ENCODE results near the gene ITPR2. TPM values are rescaled to one million over a fixed set of nuclear protein-coding genes. Genes with fewer than 3 reads are reported as not detected.

ITPR2 gene
- total RNA-seq, 2 experiments from 2014 or later = 31.7 to 36.3 TPM

- ChIA-PET CTCF (no interaction called here), POLR2A (no interaction called here)
- Mint-ChIP-seq H3K27ac (no peak overlapping the region), H3K9me3 (no peaks in the 10 kb centered on the region), H3K4me1 (no peaks in the 10 kb centered on the region), H3K4me3 (no peak overlapping the region), H3K36me3 (ENCODE audit: low read depth) (peaks cover 5% of the 10 kb centered on the region), H3K27me3 (no peaks in the 10 kb centered on the region)
- no peak for DNase-seq
Measured at GRCh38 chr12:26564391-26564790, 268.6 kb downstream of the ITPR2 start.

- H3K27ac Mint-ChIP-seq = no peak overlapping the region
- ChIA-PET POLR2A (no interaction called here), CTCF (no interaction called here)
- no peaks in the 10 kb centered on the region for H3K4me1 Mint-ChIP-seq
- H3K27me3 Mint-ChIP-seq = no peaks in the 10 kb centered on the region
- DNase-seq = no peak
- no peak overlapping the region for H3K4me3 Mint-ChIP-seq
- no peaks in the 10 kb centered on the region for H3K9me3 Mint-ChIP-seq
- H3K36me3 Mint-ChIP-seq (ENCODE audit: low read depth) = peaks cover 5% of the 10 kb centered on the region
Measured at GRCh38 chr12:26563552-26563951, 269.4 kb downstream of the ITPR2 start.

- no peak overlapping the region for H3K27ac Mint-ChIP-seq
- CTCF ChIA-PET = no interaction called here
- no peak for DNase-seq
- H3K9me3 Mint-ChIP-seq = no peaks in the 10 kb centered on the region
- H3K27me3 Mint-ChIP-seq = no peaks in the 10 kb centered on the region
- peaks cover 10% of the 10 kb centered on the region for H3K36me3 Mint-ChIP-seq (ENCODE audit: low read depth)
- POLR2A ChIA-PET = no interaction called here
- peaks cover 17% of the 10 kb centered on the region for H3K4me1 Mint-ChIP-seq
- H3K4me3 Mint-ChIP-seq = no peak overlapping the region
Measured at GRCh38 chr12:26557326-26557725, 275.7 kb downstream of the ITPR2 start.

GRCh38 chr12:26556916-26557315 is 276.1 kb downstream of the ITPR2 start:
- no peak overlapping the region for H3K27ac Mint-ChIP-seq
- H3K27me3 Mint-ChIP-seq = no peaks in the 10 kb centered on the region
- CTCF ChIA-PET = no interaction called here
- DNase-seq = no peak
- H3K4me1 Mint-ChIP-seq = peaks cover 17% of the 10 kb centered on the region
- H3K4me3 Mint-ChIP-seq = no peak overlapping the region
- no peaks in the 10 kb centered on the region for H3K9me3 Mint-ChIP-seq
- POLR2A ChIA-PET = no interaction called here
- H3K36me3 Mint-ChIP-seq (ENCODE audit: low read depth) = peaks cover 6% of the 10 kb centered on the region

GRCh38 chr12:26555139-26555538 is 277.9 kb downstream of the ITPR2 start:
- no peak overlapping the region for H3K4me3 Mint-ChIP-seq
- peaks cover 17% of the 10 kb centered on the region for H3K4me1 Mint-ChIP-seq
- no peak overlapping the region for H3K27ac Mint-ChIP-seq
- peaks cover 11% of the 10 kb centered on the region for H3K36me3 Mint-ChIP-seq (ENCODE audit: low read depth)
- H3K9me3 Mint-ChIP-seq = no peaks in the 10 kb centered on the region
- POLR2A ChIA-PET = no interaction called here
- H3K27me3 Mint-ChIP-seq = no peaks in the 10 kb centered on the region
- CTCF ChIA-PET = no interaction called here
- DNase-seq = no peak

GRCh38 chr12:26554332-26554731 is 278.7 kb downstream of the ITPR2 start:
- CTCF ChIA-PET = no interaction called here
- Mint-ChIP-seq H3K4me3 (no peak overlapping the region), H3K36me3 (ENCODE audit: low read depth) (peaks cover 11% of the 10 kb centered on the region), H3K27ac (no peak overlapping the region), H3K27me3 (no peaks in the 10 kb centered on the region), H3K4me1 (peaks cover 17% of the 10 kb centered on the region), H3K9me3 (no peaks in the 10 kb centered on the region)
- POLR2A ChIA-PET = no interaction called here
- no peak for DNase-seq

GRCh38 chr12:26551385-26551784 is 281.6 kb downstream of the ITPR2 start:
- Mint-ChIP-seq H3K4me1 (peaks cover 17% of the 10 kb centered on the region), H3K27me3 (no peaks in the 10 kb centered on the region), H3K4me3 (no peak overlapping the region), H3K9me3 (no peaks in the 10 kb centered on the region), H3K36me3 (ENCODE audit: low read depth) (peaks cover 19% of the 10 kb centered on the region), H3K27ac (no peak overlapping the region)
- no peak for DNase-seq
- CTCF ChIA-PET = no interaction called here
- POLR2A ChIA-PET = no interaction called here

GRCh38 chr12:26548227-26548626 is 284.8 kb downstream of the ITPR2 start:
- DNase-seq = no peak
- H3K27ac Mint-ChIP-seq = no peak overlapping the region
- no peaks in the 10 kb centered on the region for H3K9me3 Mint-ChIP-seq
- H3K27me3 Mint-ChIP-seq = no peaks in the 10 kb centered on the region
- ChIA-PET POLR2A (no interaction called here), CTCF (no interaction called here)
- H3K36me3 Mint-ChIP-seq (ENCODE audit: low read depth) = peaks cover 20% of the 10 kb centered on the region
- H3K4me1 Mint-ChIP-seq = no peaks in the 10 kb centered on the region
- no peak overlapping the region for H3K4me3 Mint-ChIP-seq

- Mint-ChIP-seq H3K4me3 (no peak overlapping the region), H3K9me3 (no peaks in the 10 kb centered on the region), H3K27me3 (no peaks in the 10 kb centered on the region), H3K4me1 (no peaks in the 10 kb centered on the region), H3K27ac (no peak overlapping the region), H3K36me3 (ENCODE audit: low read depth) (peaks cover 18% of the 10 kb centered on the region)
- ChIA-PET POLR2A (no interaction called here), CTCF (no interaction called here)
- no peak for DNase-seq
Measured at GRCh38 chr12:26546535-26547314, 286.3 kb downstream of the ITPR2 start.

- POLR2A ChIA-PET = no interaction called here
- Mint-ChIP-seq H3K27me3 (no peaks in the 10 kb centered on the region), H3K9me3 (no peaks in the 10 kb centered on the region), H3K36me3 (ENCODE audit: low read depth) (peaks cover 11% of the 10 kb centered on the region), H3K4me3 (no peak overlapping the region), H3K4me1 (no peaks in the 10 kb centered on the region), H3K27ac (no peak overlapping the region)
- CTCF ChIA-PET = no interaction called here
- no peak for DNase-seq
Measured at GRCh38 chr12:26539131-26539530, 293.9 kb downstream of the ITPR2 start.

- no peaks in the 10 kb centered on the region for H3K27me3 Mint-ChIP-seq
- H3K27ac Mint-ChIP-seq = no peak overlapping the region
- ChIA-PET CTCF (interaction anchor here (0.6 kb wide), 1 partner anchor 737 kb away, joined by 3 read pairs; no protein-coding TSS in a partner anchor), POLR2A (no interaction called here)
- no peak for DNase-seq
- H3K9me3 Mint-ChIP-seq = no peaks in the 10 kb centered on the region
- H3K36me3 Mint-ChIP-seq (ENCODE audit: low read depth) = peaks cover 11% of the 10 kb centered on the region
- no peaks in the 10 kb centered on the region for H3K4me1 Mint-ChIP-seq
- H3K4me3 Mint-ChIP-seq = no peak overlapping the region
Measured at GRCh38 chr12:26537651-26538050, 295.3 kb downstream of the ITPR2 start.

GRCh38 chr12:26537126-26537525 is 295.9 kb downstream of the ITPR2 start:
- ChIA-PET POLR2A (no interaction called here), CTCF (interaction anchor here (1.0 kb wide), 1 partner anchor 12 kb away, joined by 4 read pairs; no protein-coding TSS in a partner anchor)
- no peak for DNase-seq
- no peak overlapping the region for H3K4me3 Mint-ChIP-seq
- no peaks in the 10 kb centered on the region for H3K27me3 Mint-ChIP-seq
- no peaks in the 10 kb centered on the region for H3K9me3 Mint-ChIP-seq
- H3K27ac Mint-ChIP-seq = no peak overlapping the region
- H3K4me1 Mint-ChIP-seq = no peaks in the 10 kb centered on the region
- peaks cover 11% of the 10 kb centered on the region for H3K36me3 Mint-ChIP-seq (ENCODE audit: low read depth)

GRCh38 chr12:26535826-26536225 is 297.2 kb downstream of the ITPR2 start:
- Mint-ChIP-seq H3K27ac (no peak overlapping the region), H3K4me1 (no peaks in the 10 kb centered on the region), H3K36me3 (ENCODE audit: low read depth) (peaks cover 11% of the 10 kb centered on the region), H3K4me3 (no peak overlapping the region), H3K27me3 (no peaks in the 10 kb centered on the region), H3K9me3 (no peaks in the 10 kb centered on the region)
- ChIA-PET CTCF (interaction anchor here (0.8 kb wide), 1 partner anchor 8 kb away, joined by 3 read pairs; no protein-coding TSS in a partner anchor), POLR2A (no interaction called here)
- DNase-seq = no peak

GRCh38 chr12:26534071-26534470 is 298.9 kb downstream of the ITPR2 start:
- CTCF ChIA-PET = no interaction called here

More at GRCh38 chr12:26534071-26534470, 298.9 kb downstream of the ITPR2 start:
- no peaks in the 10 kb centered on the region for H3K27me3 Mint-ChIP-seq
- H3K4me3 Mint-ChIP-seq = no peak overlapping the region
- no peaks in the 10 kb centered on the region for H3K4me1 Mint-ChIP-seq
- no peaks in the 10 kb centered on the region for H3K9me3 Mint-ChIP-seq
- DNase-seq = no peak
- POLR2A ChIA-PET = no interaction called here
- peaks cover 8% of the 10 kb centered on the region for H3K36me3 Mint-ChIP-seq (ENCODE audit: low read depth)
- no peak overlapping the region for H3K27ac Mint-ChIP-seq

All from activated CD4-positive, alpha-beta memory T cell treated with anti-CD3 and anti-CD28 coated beads, Interleukin-2, amount 10 ng/mL, durations not matched to agents 7 days and 5 days (primary cell).